ENCODE measurements around the gene KIF1B. TPM values are rescaled to one million over a fixed set of nuclear protein-coding genes. Genes with fewer than 3 reads are reported as not detected.
"Not testable (repeated sequence)": the region's sequence is repeated elsewhere in the genome, so short reads cannot be mapped to it uniquely, and the experiment has no call there.

Gene KIF1B
- total RNA-seq, 2 experiments from 2014 or later, result 14.1 to 15.6 TPM

DNA sequence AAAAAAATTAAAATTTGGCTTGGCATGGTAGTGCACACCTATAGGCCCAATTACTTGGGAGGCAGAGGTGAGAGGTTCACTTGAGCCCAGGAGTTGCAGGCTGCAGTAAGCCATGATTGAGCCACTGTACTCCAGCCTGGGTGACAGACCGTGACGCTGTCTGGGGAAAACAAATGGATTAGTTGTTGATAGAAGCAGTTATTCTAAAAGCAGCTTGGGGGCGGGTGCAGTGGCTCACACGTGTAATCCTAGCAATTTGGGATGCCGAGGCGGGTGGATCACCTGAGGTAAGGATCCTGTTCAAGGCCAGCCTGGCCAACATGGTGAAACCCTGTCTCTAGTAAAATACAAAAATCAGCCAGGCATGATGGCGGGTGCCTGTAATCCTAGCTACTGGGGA is 40.3 kb downstream of the KIF1B start:
- no peaks in the 10 kb centered on the region for H3K27me3 Mint-ChIP-seq
- H3K4me3 Mint-ChIP-seq, result no peak overlapping the region
- CTCF ChIA-PET, result interaction anchor here (0.6 to 1.9 kb wide), 3 partner anchors 23 to 115 kb away, joined by 3 to 10 read pairs (median 3); partner anchors contain the start of gene KIF1B
- peaks cover 5% of the 10 kb centered on the region for H3K4me1 Mint-ChIP-seq
- POLR2A ChIA-PET, result no interaction called here
- no peak for DNase-seq
- peaks cover 4% of the 10 kb centered on the region for H3K36me3 Mint-ChIP-seq (ENCODE audit: low read depth)
- H3K9me3 Mint-ChIP-seq, result peaks cover 5% of the 10 kb centered on the region
- no peak overlapping the region for H3K27ac Mint-ChIP-seq

GRCh38 chr1:10251325-10252108 is 41.1 kb downstream of the KIF1B start:
- H3K27ac Mint-ChIP-seq; H3K27me3 Mint-ChIP-seq; H3K4me1 Mint-ChIP-seq; POLR2A ChIA-PET; DNase-seq; H3K4me3 Mint-ChIP-seq; H3K36me3 Mint-ChIP-seq (ENCODE audit: low read depth); H3K9me3 Mint-ChIP-seq: not testable (repeated sequence)
- CTCF ChIA-PET, result interaction anchor here (0.6 to 1.9 kb wide), 4 partner anchors 10 to 114 kb away, joined by 3 to 10 read pairs (median 3); partner anchors contain the start of gene KIF1B

GRCh38 chr1:10252508-10252907 is 42.1 kb downstream of the KIF1B start:
- Mint-ChIP-seq H3K36me3 (ENCODE audit: low read depth) (peaks cover 4% of the 10 kb centered on the region), H3K4me3 (no peak overlapping the region), H3K27ac (no peak overlapping the region), H3K9me3 (peaks cover 3% of the 10 kb centered on the region), H3K4me1 (peaks cover 5% of the 10 kb centered on the region), H3K27me3 (no peaks in the 10 kb centered on the region)
- POLR2A ChIA-PET, result no interaction called here
- no peak for DNase-seq
- CTCF ChIA-PET, result interaction anchor here (0.6 to 1.9 kb wide), 6 partner anchors 9 to 388 kb away, joined by 3 to 10 read pairs (median 3); partner anchors contain the start of gene KIF1B

DNA sequence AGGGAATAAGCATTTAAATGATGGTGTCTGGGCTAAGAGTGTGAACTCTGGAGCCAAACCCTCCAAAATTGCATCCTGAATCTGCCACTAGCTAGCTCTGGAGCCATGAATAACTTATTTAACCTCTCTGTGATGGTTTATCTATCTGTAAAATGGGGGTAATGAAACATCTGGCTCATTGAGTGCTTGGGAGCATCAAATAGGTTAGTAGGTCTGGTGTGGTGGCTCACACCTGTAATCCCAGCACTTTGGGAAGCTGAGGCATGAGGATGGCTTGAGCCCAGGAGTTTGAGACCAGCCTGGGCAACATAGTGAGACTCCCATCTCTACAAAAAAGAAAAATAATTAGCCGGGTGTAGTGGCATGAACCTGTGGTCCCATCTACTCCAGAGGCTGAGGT is 42.8 kb downstream of the KIF1B start:
- H3K4me3 Mint-ChIP-seq, result no peak overlapping the region
- ChIA-PET CTCF (no interaction called here), POLR2A (no interaction called here)
- H3K36me3 Mint-ChIP-seq (ENCODE audit: low read depth), result peaks cover 4% of the 10 kb centered on the region
- H3K4me1 Mint-ChIP-seq, result peaks cover 5% of the 10 kb centered on the region
- H3K27ac Mint-ChIP-seq, result no peak overlapping the region
- DNase-seq, result no peak
- no peaks in the 10 kb centered on the region for H3K27me3 Mint-ChIP-seq
- peaks cover 3% of the 10 kb centered on the region for H3K9me3 Mint-ChIP-seq

GRCh38 chr1:10253755-10254154 is 43.4 kb downstream of the KIF1B start:
- POLR2A ChIA-PET, result no interaction called here
- Mint-ChIP-seq H3K36me3 (ENCODE audit: low read depth) (peaks cover 3% of the 10 kb centered on the region), H3K9me3 (no peaks in the 10 kb centered on the region), H3K4me1 (peaks cover 5% of the 10 kb centered on the region), H3K27me3 (no peaks in the 10 kb centered on the region), H3K4me3 (no peak overlapping the region), H3K27ac (no peak overlapping the region)
- CTCF ChIA-PET, result interaction anchor here (0.9 kb wide), 1 partner anchor 128 kb away, joined by 3 read pairs; no protein-coding TSS in a partner anchor
- DNase-seq, result no peak

DNA sequence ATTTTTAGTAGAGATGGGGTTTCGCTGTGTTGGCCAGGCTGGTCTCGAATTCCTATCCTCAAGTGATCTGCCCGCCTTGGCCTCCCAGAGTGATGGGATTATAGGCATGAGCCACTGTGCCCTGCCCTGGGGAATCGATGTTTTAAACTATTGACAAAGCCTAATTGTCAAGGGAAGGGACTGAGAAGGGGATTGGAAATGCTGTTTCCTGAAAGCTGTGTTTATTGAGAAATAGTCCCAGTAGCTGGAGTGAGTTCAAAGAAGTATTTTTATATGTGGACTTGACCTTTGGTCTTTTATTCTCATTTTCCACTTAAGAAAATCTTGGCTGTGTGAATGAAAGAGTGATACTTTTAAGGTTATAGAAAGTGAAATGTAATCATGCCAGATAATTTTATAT is 47.5 kb downstream of the KIF1B start:
- CTCF ChIA-PET, result interaction anchor here (1.4 kb wide), 1 partner anchor 9 kb away, joined by 4 read pairs; no protein-coding TSS in a partner anchor
- H3K36me3 Mint-ChIP-seq (ENCODE audit: low read depth), result peaks cover 2% of the 10 kb centered on the region
- H3K27me3 Mint-ChIP-seq, result no peaks in the 10 kb centered on the region
- POLR2A ChIA-PET, result no interaction called here
- no peaks in the 10 kb centered on the region for H3K9me3 Mint-ChIP-seq
- no peak overlapping the region for H3K4me3 Mint-ChIP-seq
- H3K4me1 Mint-ChIP-seq, result peaks cover 5% of the 10 kb centered on the region
- no peak overlapping the region for H3K27ac Mint-ChIP-seq
- no peak for DNase-seq

- CTCF ChIA-PET, result interaction anchor here (0.7 to 1.4 kb wide), 2 partner anchors 49 to 89 kb away, joined by 3 read pairs; partner anchors contain the start of gene KIF1B
- H3K36me3 Mint-ChIP-seq (ENCODE audit: low read depth); H3K4me3 Mint-ChIP-seq; H3K27ac Mint-ChIP-seq; H3K4me1 Mint-ChIP-seq; H3K9me3 Mint-ChIP-seq; DNase-seq; H3K27me3 Mint-ChIP-seq: not testable (repeated sequence)
- POLR2A ChIA-PET, result interaction anchor here (0.6 kb wide), 1 partner anchor 20 kb away, joined by 3 read pairs; no protein-coding TSS in a partner anchor
Observed at GRCh38 chr1:10259547-10259946, 49.2 kb downstream of the KIF1B start.

DNA sequence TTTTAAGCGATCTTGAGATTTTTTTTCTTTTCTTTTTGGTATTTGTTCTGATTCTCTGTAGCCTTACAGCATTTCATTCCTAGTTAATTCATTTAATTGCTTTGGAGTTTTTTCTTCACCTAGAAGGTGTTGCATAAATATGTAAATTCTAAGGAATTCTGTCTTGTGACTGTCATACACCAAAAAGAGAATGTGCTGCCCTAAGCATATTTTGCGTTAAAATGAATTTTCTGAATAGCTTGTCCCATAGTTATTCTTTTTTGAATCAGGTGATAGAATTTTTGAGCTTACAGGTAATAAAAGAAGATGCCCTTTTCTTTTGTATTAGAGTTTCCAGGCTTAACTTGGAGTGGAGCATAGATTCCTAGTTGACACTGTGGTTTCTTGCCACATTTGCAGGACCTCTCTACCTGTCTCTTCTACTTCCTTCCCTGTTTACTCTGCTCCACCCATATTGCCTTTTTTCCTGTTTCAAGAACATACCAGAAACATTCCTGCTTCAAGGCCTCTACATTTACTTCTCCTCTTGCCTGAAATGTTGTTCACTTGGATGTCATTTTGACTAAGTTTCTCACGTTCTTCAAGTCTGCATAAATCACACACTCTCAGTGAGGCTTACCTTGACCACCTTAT is 53.2 kb downstream of the KIF1B start:
- H3K4me3 Mint-ChIP-seq, result no peak overlapping the region
- H3K27ac Mint-ChIP-seq, result no peak overlapping the region
- ChIA-PET POLR2A (interaction anchor here (0.6 kb wide), 1 partner anchor 577 kb away, joined by 3 read pairs; no protein-coding TSS in a partner anchor), CTCF (no interaction called here)
- H3K4me1 Mint-ChIP-seq, result peaks cover 6% of the 10 kb centered on the region
- H3K9me3 Mint-ChIP-seq, result no peaks in the 10 kb centered on the region
- no peak for DNase-seq
- peaks cover 5% of the 10 kb centered on the region for H3K36me3 Mint-ChIP-seq (ENCODE audit: low read depth)
- no peaks in the 10 kb centered on the region for H3K27me3 Mint-ChIP-seq

- ChIA-PET POLR2A (interaction anchor here (0.7 kb wide), 1 partner anchor 18 kb away, joined by 4 read pairs; no protein-coding TSS in a partner anchor), CTCF (interaction anchor here (0.6 to 1.2 kb wide), 3 partner anchors 45 to 374 kb away, joined by 4 to 5 read pairs (median 4); no protein-coding TSS in a partner anchor)
- no peak overlapping the region for H3K27ac Mint-ChIP-seq
Observed at GRCh38 chr1:10265027-10265426, 54.7 kb downstream of the KIF1B start.

DNA sequence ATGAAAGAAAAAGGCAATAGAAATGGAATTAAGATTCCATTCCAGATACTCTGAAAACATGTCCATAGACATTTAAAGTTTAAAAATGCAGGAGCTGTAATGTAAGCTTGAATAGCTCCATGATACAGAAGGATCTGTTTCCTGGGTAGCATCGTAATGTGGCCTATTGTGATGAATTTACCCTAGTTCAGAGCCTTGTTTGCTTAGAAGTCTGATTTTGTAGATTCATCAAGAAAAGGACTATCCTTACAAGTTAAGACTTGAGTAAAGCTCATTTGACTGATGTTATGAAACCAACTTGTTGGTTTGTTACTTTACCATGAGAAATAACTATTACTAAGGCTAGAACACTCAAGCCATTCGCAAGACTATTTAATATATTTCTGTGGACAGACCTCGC is 55.5 kb downstream of the KIF1B start:
- no peak for DNase-seq
- peaks cover 3% of the 10 kb centered on the region for H3K36me3 Mint-ChIP-seq (ENCODE audit: low read depth)
- no peaks in the 10 kb centered on the region for H3K27me3 Mint-ChIP-seq
- peaks cover 6% of the 10 kb centered on the region for H3K4me1 Mint-ChIP-seq
- POLR2A ChIA-PET, result no interaction called here
- H3K27ac Mint-ChIP-seq, result no peak overlapping the region
- H3K4me3 Mint-ChIP-seq, result no peak overlapping the region
- CTCF ChIA-PET, result interaction anchor here (0.6 to 1.4 kb wide), 4 partner anchors 11 to 181 kb away, joined by 3 to 4 read pairs (median 3); no protein-coding TSS in a partner anchor
- no peaks in the 10 kb centered on the region for H3K9me3 Mint-ChIP-seq

More at GRCh38 chr1:10265027-10265426, 54.7 kb downstream of the KIF1B start:
- H3K4me3 Mint-ChIP-seq, result no peak overlapping the region
- no peak for DNase-seq
- peaks cover 3% of the 10 kb centered on the region for H3K36me3 Mint-ChIP-seq (ENCODE audit: low read depth)
- no peaks in the 10 kb centered on the region for H3K9me3 Mint-ChIP-seq
- H3K4me1 Mint-ChIP-seq, result peaks cover 6% of the 10 kb centered on the region
- H3K27me3 Mint-ChIP-seq, result no peaks in the 10 kb centered on the region

DNA sequence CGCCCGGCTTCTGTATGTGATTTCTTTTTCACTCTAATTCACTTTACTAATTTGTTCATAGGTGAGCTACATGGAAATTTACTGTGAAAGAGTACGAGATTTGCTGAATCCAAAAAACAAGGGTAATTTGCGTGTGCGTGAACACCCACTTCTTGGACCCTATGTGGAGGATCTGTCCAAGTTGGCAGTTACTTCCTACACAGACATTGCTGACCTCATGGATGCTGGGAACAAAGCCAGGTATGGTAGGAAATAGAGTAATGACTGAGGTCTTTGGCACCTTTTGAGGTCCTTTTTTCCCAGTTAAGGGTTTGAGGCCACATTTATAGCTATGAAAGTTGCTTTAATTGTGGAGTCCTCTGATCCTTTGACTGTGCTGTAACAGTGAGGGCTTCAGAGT is 56.9 kb downstream of the KIF1B start:
- H3K4me1 Mint-ChIP-seq, result peaks cover 6% of the 10 kb centered on the region
- H3K36me3 Mint-ChIP-seq (ENCODE audit: low read depth), result peaks cover 3% of the 10 kb centered on the region
- H3K27ac Mint-ChIP-seq, result no peak overlapping the region
- no peak for DNase-seq
- H3K27me3 Mint-ChIP-seq, result no peaks in the 10 kb centered on the region
- ChIA-PET POLR2A (no interaction called here), CTCF (interaction anchor here (0.8 to 1.3 kb wide), 3 partner anchors 10 to 57 kb away, joined by 3 to 4 read pairs (median 4); partner anchors contain the start of gene KIF1B)
- no peaks in the 10 kb centered on the region for H3K9me3 Mint-ChIP-seq
- H3K4me3 Mint-ChIP-seq, result no peak overlapping the region

DNA sequence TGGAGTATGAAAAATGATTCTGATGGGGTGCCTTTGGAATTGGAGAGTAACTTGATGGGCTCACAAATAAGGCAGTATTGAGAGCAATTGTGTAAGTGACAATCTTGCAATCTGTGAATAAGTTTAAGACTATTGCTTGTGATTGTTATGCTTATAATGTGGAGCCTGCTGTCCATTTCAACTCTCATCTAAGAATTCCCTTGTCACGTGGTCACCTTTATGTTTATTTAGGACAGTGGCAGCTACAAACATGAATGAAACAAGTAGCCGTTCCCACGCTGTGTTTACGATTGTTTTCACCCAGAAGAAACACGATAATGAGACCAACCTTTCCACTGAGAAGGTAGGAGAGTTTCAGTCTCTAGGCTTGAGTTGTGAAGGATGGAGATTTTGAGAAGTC is 57.6 kb downstream of the KIF1B start:
- H3K4me3 Mint-ChIP-seq, result no peak overlapping the region
- H3K9me3 Mint-ChIP-seq, result no peaks in the 10 kb centered on the region
- CTCF ChIA-PET, result interaction anchor here (0.8 to 0.9 kb wide), 2 partner anchors 10 to 58 kb away, joined by 3 to 4 read pairs; partner anchors contain the start of gene KIF1B
- H3K27ac Mint-ChIP-seq, result no peak overlapping the region
- H3K27me3 Mint-ChIP-seq, result no peaks in the 10 kb centered on the region
- peaks cover 7% of the 10 kb centered on the region for H3K4me1 Mint-ChIP-seq
- peaks cover 4% of the 10 kb centered on the region for H3K36me3 Mint-ChIP-seq (ENCODE audit: low read depth)
- no peak for DNase-seq
- POLR2A ChIA-PET, result no interaction called here

GRCh38 chr1:10271090-10271489 is 60.7 kb downstream of the KIF1B start:
- H3K36me3 Mint-ChIP-seq (ENCODE audit: low read depth), result peaks cover 3% of the 10 kb centered on the region
- ChIA-PET CTCF (no interaction called here), POLR2A (no interaction called here)
- H3K27ac Mint-ChIP-seq, result no peak overlapping the region
- no peak overlapping the region for H3K4me3 Mint-ChIP-seq
- H3K9me3 Mint-ChIP-seq, result no peaks in the 10 kb centered on the region
- no peaks in the 10 kb centered on the region for H3K27me3 Mint-ChIP-seq
- no peak for DNase-seq
- H3K4me1 Mint-ChIP-seq, result peaks cover 1% of the 10 kb centered on the region
